DMS153 treated with DMSO at 0.1 percent for 48 hours (cell line): Measurements from ENCODE around the gene GNPDA1.
"Not testable (repeated sequence)": the region's sequence is repeated elsewhere in the genome, so short reads cannot be mapped to it uniquely, and the experiment has no call there.

ENCODE experiments used
- DNase-seq: peaks from one replicate; lab custom pipeline; 2025; ENCODE audit not compliant: unreplicated experiment; lab: John Stamatoyannopoulos, UW

The GNPDA1 gene

DNA sequence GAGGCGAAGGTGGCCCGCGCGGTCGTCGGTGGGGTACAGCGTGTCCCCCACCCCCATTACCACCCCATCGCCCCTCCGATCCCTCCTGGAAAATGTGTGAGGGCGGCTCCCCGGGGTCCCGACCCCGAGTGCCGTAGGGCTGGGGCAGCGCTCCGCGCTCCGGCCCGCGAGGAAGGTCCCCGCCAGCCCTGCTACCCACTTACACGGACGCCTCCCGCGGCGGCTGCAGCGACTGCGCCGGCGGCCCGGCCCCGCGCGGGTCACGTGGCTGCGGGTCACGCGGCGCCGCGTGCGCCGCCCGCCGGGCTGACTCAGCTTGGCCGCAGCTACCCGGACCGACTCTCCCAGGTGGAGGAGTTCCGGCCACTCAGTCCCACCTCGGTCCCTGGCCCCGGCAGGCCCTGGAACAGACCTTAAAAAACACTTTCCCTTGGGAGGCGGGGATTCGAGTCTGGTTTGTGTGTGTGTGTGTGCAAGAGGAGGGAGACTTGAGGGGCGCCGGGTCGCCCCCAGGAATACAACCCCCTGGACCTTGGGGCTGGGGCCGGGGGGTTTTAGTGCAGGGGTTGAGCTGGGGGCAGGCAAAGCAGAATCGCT lies at the start of gene GNPDA1:
GNPDA1 (minus strand) TSS at position 236 of the 597 bp plus-strand sequence. CDS start 992 bp downstream, outside the sequence.
- DNase-seq: no peak

DNA sequence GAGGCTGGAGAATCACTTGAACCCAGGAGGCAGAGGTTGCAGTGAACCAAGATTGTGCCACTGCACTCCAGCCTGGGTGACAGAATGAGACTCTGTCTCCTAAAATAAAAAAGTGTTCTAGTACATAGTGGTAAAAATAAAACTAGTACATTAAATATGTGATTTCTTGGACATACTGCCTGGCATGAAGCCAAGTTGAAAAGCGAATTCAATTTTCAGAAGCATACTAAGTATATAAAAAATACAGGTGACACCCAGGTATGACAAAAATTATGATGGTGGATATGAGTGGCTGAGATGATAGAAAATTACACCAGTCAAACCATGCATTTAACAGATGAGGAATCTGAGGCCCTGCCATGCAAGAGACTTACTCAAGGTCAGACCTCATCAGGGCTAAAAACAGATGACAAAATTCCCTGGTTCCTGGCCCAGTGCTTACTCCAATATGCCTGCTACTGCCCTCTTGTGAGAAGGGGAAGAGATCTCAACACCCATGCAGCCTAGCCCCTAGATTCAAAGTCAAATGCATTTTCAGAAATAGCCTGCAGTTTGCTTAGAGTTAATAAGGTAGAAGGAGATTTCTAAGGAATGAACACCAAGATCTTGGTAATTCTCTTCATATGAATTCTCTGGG lies 46.6 kb upstream of the GNPDA1 start:
- DNase-seq: no peak

DNA sequence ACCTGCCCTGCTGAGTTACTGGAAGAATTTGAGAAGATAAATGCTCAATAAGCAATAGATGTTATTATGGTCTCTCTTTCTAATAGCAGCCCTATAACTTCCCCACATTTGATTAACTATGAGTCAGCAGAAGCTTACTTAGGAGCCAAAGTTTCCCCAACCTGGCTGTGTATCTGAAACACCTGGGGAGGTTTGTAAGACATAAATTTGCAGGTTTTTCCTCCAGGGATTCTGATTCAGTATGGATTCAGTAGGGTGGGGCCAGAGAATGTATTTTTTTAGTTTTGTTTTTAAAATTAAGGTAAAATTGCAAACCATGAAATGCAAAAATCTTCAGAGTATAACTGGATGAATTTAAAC lies 44.9 kb upstream of the GNPDA1 start:
- no peak for DNase-seq

DNA sequence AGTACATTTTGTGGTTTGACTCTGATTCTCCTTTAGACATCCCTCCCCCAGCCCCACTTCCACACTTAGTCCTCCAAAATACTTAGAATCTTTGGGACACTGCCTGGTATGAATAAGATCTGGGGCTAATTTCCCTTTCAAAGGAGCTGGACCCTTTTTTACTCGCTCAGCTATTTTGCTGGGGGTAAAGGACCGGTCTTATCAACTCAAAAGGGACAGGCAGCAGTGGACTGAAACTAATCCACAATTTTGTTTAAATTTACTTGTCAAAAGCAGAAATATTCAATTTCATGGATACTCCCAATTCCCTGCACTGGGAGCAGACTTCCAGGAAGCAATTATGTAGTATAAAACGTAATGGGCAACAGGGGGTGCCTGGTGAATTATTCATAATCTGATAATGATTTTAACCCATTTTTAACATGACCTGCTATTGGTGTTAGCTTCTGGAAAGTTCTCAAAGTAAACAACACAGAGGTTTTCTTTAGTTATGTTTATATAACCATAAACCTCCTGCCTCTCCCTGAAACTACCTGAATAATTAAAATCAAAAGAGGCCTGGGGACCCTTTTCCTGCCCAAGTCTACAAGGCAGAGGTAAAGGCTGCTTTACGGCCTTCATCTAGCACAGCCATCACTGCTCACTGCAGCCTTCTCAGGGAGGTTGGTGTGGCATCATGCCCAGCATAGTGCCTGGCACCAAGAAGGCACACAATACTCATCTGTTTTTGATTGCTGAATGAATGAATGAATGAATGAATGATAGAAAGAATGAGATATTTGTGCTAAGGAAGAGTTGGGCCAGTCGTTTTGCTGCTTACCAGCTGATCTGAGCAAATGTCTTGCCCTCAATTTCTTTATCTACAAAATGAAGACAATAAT lies 44.2 kb upstream of the GNPDA1 start:
- no peak for DNase-seq

DNA sequence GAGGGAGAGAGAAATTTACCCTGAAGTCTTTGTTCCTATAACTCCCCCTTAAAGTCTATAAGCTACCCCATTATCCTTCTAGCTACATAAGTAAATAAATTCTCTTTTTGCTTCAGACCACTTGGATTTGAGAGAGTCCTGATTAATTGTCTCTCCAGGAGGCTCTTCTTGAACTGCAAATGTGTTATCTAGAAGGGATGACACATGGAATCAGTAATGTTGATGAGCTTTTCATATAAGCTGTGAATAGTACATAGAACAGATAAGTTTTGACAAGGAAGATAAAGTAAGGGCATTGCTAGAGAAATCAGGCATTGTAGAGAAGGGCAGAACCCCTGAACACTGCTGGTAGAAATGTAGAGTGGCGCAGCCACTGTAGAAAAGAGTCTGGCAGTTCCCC lies 42.5 kb upstream of the GNPDA1 start:
- no peak for DNase-seq

DNA sequence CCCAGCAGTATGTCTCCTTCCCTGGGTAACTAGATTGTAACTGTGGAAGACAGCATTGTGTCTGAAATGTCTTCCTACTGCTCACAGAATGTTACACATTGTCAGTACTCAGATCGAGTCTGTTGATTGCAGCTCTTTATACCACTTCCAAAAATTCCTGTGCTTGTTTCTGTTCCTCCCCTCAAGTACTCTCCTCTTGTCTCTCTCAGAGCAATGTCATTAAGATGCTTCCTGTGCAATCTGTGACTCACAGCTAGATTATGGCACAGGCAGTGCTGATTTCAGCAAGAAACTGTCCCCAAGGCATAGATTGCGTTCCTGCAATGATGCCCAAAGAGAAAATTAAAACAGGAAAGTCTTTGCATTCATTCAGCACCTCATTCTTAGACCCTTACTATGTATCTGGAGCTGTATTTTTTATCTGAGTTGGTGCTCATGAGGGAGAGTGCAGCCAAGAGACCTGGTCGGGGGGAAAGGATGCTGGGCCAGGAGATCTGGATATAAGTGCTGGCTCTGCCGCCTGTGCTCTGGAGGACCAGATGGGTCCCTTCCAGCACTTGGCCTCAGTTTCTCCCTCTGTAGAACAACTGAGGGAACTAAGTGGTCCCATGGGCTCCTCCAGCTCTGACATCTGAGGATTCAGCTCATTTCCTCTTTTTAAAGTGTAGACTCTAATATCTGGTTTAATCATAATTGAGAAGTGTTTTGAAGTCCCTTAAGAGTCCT lies 40.8 kb upstream of the GNPDA1 start:
- no peak for DNase-seq

DNA sequence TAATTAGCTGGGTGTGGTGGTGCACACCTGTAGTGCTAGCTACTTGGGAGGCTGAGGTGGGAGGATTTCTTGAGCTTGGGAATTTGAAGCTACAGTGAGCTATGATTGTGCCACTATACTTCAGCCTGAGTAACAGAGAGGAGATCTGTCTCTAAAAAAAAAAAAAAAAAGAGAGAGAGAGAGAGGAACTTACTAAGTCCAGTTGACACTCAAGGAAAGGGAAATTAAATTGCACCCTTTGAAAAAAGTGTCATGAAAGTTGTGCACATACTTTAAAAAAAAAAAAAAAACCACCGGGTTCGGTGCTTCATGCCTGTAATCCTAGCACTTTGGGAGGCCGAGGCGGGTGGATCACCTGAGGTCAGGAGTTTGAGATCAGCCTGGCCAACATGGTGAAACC lies 39.2 kb upstream of the GNPDA1 start:
- DNase-seq: not testable (repeated sequence)

DNA sequence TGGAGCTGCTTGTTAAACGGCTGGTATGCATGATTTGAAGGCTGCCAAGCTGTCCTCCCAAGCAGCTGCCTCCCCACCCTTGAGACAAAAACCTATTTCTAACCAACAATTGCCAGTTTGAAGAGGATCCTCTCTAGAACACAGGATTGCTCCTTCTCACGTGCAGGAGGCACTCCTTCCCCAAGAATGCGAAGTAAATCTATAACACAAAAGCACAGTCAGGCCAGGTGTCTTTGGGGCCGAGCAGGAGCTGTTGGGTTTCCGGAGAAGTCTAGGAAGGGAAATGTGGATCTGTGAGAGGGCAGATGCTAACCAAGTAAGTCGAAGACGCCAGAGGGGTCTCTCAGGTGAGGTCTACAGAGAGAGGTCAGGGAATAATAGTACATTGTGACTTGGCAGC lies 35.4 kb upstream of the GNPDA1 start:
- no peak for DNase-seq

DNA sequence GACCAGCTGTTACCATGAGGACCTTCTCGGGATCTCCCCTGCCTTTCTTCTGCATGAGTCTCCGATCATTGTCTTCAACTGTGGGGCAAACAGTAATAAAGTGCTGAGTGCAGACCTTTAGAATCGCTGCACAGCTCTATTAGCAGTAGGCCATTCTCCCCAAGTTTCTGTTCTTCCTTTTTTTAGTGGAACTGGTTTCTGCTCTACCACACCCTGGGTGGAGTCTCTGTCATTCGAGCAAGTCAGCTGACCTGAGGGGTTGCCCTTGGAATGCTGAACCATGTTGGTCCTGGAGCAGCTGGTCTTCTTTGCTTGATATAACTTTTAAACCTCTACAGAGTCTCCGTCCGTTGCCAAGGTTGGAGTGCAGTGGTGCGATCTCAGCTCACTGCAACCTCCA lies 33.4 kb upstream of the GNPDA1 start:
- DNase-seq: no peak

DNA sequence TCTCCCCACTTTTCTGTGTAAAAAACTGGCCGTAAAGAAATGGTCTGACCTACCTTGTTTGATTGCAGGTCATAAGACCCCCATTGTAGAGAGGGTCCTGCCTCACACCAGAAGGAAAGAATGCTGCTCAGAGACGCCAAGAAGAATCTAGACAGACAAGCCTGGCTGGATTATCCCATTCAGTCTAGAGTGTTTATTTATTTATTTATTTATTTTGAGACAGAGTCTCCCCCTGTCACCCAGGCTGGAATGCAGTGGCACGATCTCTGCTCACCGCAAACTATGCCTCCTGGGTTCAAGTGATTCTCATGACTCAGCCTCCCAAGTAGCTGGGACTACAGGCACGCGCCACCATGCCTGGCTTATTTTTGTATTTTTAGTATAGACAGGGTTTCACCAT lies 28.1 kb upstream of the GNPDA1 start:
- not testable (repeated sequence) for DNase-seq

DNA sequence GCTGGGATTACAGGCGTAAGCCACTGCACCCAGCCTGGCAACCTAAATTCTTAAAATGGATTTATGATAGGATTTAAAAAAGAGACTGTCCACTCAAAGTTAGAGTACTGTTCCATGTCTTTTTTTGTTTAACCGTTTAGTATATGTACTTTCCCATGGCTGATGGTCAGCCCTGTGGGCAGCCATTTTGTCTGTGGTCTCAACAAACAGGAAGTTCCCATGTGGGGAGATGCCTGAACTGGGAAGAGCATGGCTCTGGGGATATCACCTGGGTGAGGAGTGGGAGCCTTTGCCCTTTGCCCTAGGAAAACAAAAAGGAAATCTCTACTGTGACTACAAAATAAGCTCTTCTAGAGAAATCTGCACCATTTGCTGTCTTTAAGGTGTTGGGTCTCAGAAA lies 27.5 kb upstream of the GNPDA1 start:
- no peak for DNase-seq

DNA sequence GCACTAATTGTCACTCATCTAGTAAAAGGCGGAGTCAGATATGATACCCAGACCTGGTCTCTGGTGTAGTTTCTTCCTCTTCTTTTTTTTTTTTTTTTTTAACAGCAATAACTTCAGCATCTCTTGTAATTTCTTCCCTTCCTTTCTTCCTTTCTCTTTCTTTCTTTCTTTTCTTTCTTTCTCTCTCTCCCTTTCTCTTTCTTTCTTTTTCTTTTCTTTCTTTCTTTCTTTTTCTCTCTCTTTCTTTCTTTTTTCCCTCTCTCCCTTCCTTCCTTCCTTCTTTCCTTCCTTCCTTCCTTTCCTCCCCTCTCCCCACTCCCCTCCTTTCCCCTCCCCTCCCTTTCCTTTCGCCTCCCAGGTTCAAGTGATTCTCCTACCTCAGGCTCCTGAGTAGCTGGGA lies 25.9 kb upstream of the GNPDA1 start:
- DNase-seq: no peak

DNA sequence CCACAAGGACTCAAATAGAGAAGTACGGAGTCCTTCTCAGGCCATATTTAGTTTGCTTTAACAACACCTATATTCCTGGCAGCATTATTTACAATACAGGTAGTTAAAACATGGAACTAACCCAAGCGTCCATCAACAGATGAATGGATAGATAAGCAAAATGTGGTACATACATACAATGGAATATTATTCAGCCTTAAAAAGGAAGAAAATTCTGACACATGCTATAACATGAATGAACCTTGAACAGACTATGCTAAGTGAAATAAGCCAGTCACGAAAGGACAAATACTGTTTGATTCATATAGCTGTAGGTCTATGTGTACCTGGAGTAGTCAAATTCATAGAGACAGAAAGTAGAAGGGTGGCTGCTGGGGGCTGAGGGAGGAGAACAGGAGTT lies 24.8 kb upstream of the GNPDA1 start:
- DNase-seq: not testable (repeated sequence)

DNA sequence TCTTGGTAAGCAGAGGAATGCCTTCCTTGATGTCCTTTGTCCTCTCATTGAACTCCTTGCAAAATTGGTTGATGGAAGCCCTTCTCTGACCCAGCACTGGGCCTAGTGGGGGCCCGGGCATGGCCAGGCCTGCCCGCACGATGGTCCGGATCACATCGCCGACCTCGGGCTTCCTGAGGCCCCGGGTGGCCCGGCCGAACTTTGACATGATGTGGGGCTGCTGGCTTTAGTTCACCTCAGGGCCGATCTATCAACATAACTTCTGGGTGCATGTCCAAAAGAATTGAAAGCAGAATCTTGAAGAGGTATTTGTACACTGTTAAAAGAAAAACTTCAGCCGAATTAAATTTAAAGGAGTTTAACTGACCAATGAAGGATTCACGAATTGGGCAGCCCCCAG lies 24.1 kb upstream of the GNPDA1 start:
- no peak for DNase-seq

DNA sequence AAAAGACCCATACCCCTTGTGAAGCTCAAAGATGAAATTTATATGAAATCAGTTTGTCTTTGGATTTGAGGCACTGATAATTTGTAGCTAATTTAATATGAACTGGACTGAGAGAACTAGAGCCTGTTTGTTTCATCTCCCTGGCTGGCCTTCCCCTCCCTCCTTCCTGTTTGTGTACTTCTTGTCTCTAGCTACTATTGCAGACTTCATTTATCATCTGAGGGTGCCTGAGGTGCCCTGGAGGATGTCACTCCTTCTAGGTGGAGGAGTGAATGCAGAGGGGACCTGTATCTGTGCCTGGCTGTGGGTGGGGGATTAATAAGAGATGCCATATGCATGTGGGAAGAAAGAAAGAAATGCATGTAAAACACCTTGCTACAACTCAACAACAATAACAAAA lies 22.2 kb upstream of the GNPDA1 start:
- no peak for DNase-seq

DNA sequence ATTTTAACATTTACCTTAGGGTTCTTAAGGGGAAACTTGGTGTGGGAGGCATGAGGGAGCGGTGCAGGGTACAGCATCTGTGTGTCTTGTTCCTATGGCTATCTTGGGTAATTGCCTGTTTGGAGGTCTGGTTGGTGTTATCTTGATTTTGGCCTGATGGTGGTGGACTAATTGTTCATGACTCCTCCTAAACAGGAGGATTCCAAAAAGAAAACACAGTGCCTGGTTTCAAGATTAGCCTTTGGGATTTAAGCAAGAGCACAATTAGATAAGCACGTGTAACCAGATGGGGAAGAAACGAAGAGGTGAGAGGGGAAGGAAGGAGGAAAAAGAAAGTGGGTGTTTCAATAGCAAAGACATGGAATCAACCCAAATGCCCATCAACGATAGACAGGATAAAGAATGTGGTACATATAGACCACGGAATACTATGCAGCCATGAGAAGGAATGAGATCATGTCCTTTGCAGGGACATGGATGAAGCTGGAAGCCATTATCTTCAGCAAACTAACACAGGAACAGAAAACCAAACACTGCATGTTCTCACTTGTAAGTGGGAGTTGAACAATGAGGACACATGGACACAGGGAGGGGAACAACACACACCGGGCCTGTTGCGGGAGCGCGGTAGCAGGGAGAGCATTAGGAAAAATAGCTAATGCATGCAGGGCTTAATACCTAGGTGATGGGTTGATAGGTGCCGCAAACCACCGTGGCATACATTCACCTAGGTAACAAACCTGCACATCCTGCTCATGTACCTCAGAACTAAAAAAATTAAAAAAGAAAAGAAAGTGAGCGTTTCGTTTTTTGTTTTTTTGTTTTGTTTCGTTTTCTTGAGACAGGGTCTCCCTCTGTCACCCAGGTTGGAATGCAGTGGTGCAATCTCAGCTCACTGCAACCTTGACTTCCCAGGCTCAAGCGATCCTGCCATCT lies 21.1 kb upstream of the GNPDA1 start:
- DNase-seq: not testable (repeated sequence)

DNA sequence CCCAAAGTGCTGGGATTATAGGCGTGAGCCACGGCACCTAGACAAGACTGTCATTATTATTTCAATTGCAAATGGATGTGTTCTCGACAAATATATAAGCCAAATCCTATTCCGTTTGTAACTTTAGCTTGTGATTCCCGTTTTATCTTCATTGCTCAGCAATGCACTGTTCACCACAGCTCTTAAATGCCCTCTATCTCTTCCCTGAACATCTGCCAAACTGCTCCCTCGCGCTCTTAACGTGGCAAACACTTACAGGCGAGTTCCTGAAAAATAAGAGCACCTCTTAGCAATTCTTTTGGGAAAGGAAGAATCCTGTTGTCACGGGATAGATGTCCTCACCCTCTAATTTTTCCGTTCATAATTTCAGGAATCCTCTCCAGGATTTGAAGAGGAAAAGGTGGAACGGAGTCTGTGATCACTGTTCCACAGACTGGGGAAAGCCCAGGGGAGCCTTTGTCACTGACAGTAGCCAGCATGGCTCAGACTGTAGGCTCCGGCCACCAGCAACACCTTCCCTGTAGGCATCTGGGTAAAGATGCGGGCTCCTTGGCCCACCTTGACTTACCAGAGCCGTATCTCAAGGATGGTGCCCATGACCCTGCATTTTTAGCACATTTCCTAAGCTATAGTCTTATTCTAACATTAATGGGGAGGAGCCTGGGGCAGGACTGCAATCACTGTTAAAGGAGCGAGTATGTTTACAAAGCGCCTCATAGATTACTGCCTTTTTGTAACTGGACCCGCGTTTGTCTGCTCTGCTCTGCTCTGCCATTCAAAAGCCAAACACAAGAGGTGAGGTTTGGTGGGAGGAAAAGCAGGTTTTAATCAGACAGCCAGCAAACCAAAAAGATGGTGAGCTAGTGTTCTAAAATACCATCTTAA lies 20.2 kb upstream of the GNPDA1 start:
- DNase-seq: no peak

DNA sequence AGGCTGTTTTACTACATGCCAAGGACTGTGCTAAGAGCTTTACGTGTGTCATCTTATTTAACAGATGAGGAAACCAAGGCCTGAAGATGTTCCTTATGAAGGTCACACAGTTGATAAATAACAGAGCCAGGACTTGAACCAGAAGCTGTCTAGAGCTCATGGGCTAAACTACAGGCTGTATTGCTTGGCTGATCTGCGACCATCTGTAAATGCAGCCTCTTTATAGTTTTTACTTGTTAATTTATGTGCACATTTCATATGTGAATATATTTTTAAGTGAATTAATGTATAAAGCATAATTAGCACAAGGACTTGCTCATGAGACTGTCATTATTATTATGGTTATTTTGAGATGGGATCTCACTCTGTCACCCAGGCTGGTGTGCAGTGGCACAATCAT lies 19.3 kb upstream of the GNPDA1 start:
- no peak for DNase-seq

DNA sequence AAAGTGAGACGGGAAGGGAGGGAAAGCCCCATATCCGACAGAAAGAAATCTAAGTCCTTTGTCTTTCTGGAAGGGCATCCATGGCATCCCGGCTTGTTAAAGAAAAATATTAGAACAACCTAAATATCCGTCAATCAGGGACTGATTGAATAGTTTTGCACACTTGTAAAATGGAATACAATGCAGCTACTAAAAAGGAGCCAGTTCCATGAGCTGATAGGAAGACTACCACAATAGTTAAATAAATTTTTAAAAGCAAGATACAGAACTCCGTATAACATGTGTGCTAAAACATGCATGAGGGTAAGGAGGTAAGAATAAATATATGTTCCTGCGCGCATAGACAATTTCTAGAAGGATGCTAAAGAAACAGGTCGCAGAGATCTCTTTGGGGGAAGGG lies 12.8 kb upstream of the GNPDA1 start:
- DNase-seq: no peak
